Neural crest cell (in vitro differentiated cells): Measurements from ENCODE around the gene UCK1. TPM values are rescaled to one million over a fixed set of nuclear protein-coding genes. Genes with fewer than 3 reads are reported as not detected.
"Not testable (repeated sequence)": the region's sequence is repeated elsewhere in the genome, so short reads cannot be mapped to it uniquely, and the experiment has no call there.

ENCODE experiments used
- DNase-seq: peaks from one replicate; pipeline ENCODE4 v3.0.0; 2021; ENCODE audit warnings: low read depth, mixed read lengths, low spot score
- H3K27ac Mint-ChIP-seq: one replicate; pipeline ENCODE4 v1.8.0; 2021; ENCODE audit warnings: mild to moderate bottlenecking, mixed read lengths; ENCODE audit not compliant: unreplicated experiment
- H3K27me3 Mint-ChIP-seq: 2 replicates; pipeline ENCODE4 v1.8.0; 2021; ENCODE audit warnings: low read depth, mild to moderate bottlenecking, mixed read lengths
- H3K36me3 Mint-ChIP-seq: 2 replicates; pipeline ENCODE4 v1.8.0; 2021; ENCODE audit warnings: low read depth, mild to moderate bottlenecking, mixed read lengths
- H3K4me1 Mint-ChIP-seq: 2 replicates; pipeline ENCODE4 v1.8.0; 2021; ENCODE audit warnings: mixed read lengths
- H3K4me3 Mint-ChIP-seq: one replicate; pipeline ENCODE4 v1.8.0; 2021; ENCODE audit warnings: mild to moderate bottlenecking, mixed read lengths
- H3K9me3 Mint-ChIP-seq: 2 replicates; pipeline ENCODE4 v1.8.0; 2021; ENCODE audit warnings: mixed read lengths
- CTCF ChIP-seq: fragments of 200-600 bp; sonication (generic); conservative IDR thresholded peaks from 2 replicates; pipeline ENCODE4 v1.5.0; 2021; ENCODE audit warnings: antibody characterized with exemption, mild to moderate bottlenecking
- total RNA-seq: library from RNA; stranded (reverse); gene quantifications from 2 replicates; pipeline ENCODE4 v1.2.1, GENCODE V29; 2021

UCK1 gene
- total RNA-seq, 1 donor from 2014 or later: 56.8 TPM

- Mint-ChIP-seq H3K4me3 (no peak overlapping the region), H3K36me3 (peaks cover 13% of the 10 kb centered on the region), H3K4me1 (no peaks in the 10 kb centered on the region), H3K27ac (peak overlapping the region; percentile 35), H3K27me3 (no peaks in the 10 kb centered on the region), H3K9me3 (no peaks in the 10 kb centered on the region)
- no peak for DNase-seq
- TF ChIP-seq CTCF: no peak
Measured at GRCh38 chr9:131517761-131518190, 13.3 kb downstream of the UCK1 start.

- Mint-ChIP-seq H3K4me1 (no peaks in the 10 kb centered on the region), H3K27me3 (no peaks in the 10 kb centered on the region), H3K9me3 (no peaks in the 10 kb centered on the region), H3K4me3 (no peak overlapping the region), H3K27ac (no peak overlapping the region), H3K36me3 (peaks cover 13% of the 10 kb centered on the region)
- no peak for DNase-seq
- no peak for TF ChIP-seq CTCF
Measured at GRCh38 chr9:131516930-131517329, 14.1 kb downstream of the UCK1 start.

GRCh38 chr9:131516100-131516499, 15.0 kb downstream of the UCK1 start:
- TF ChIP-seq CTCF: no peak
- Mint-ChIP-seq H3K27me3 (no peaks in the 10 kb centered on the region), H3K4me1 (no peaks in the 10 kb centered on the region), H3K27ac (no peak overlapping the region), H3K9me3 (no peaks in the 10 kb centered on the region), H3K36me3 (peaks cover 9% of the 10 kb centered on the region), H3K4me3 (no peak overlapping the region)
- DNase-seq: no peak

GRCh38 chr9:131515559-131516031, 15.5 kb downstream of the UCK1 start:
- not testable (repeated sequence) for H3K4me1 Mint-ChIP-seq, H3K4me3 Mint-ChIP-seq, H3K27me3 Mint-ChIP-seq, DNase-seq, H3K9me3 Mint-ChIP-seq, H3K27ac Mint-ChIP-seq
- H3K36me3 Mint-ChIP-seq: peaks cover 11% of the 10 kb centered on the region

- Mint-ChIP-seq H3K4me1 (no peaks in the 10 kb centered on the region), H3K9me3 (no peaks in the 10 kb centered on the region), H3K27me3 (no peaks in the 10 kb centered on the region), H3K4me3 (no peak overlapping the region), H3K27ac (no peak overlapping the region), H3K36me3 (peaks cover 10% of the 10 kb centered on the region)
- no peak for TF ChIP-seq CTCF
- DNase-seq: no peak
Measured at GRCh38 chr9:131513177-131513576, 17.9 kb downstream of the UCK1 start.

- Mint-ChIP-seq H3K36me3 (peaks cover 10% of the 10 kb centered on the region), H3K27me3 (no peaks in the 10 kb centered on the region), H3K4me1 (no peaks in the 10 kb centered on the region), H3K4me3 (no peak overlapping the region), H3K9me3 (no peaks in the 10 kb centered on the region), H3K27ac (no peak overlapping the region)
- TF ChIP-seq CTCF: no peak
- DNase-seq: no peak
Measured at GRCh38 chr9:131511880-131512279, 19.2 kb downstream of the UCK1 start.
